Progenitor cell of endocrine pancreas (in vitro differentiated cells): Measurements from ENCODE around the gene PEX14. TPM values are rescaled to one million over a fixed set of nuclear protein-coding genes. Genes with fewer than 3 reads are reported as not detected.

Source experiments
- DNase-seq: peaks from one replicate; pipeline ENCODE4 v3.0.0; 2021; ENCODE audit warnings: low spot score; ENCODE audit not compliant: unreplicated experiment
- H3K27ac Mint-ChIP-seq: 2 replicates; pipeline ENCODE4 v1.8.0; 2021; ENCODE audit warnings: mild to moderate bottlenecking, moderate library complexity, mixed read lengths
- H3K27me3 Mint-ChIP-seq: 2 replicates; pipeline ENCODE4 v1.8.0; 2021; ENCODE audit warnings: mixed read lengths
- H3K36me3 Mint-ChIP-seq: 2 replicates; pipeline ENCODE4 v1.8.0; 2022; ENCODE audit warnings: mixed read lengths; ENCODE audit not compliant: insufficient read depth
- H3K4me1 Mint-ChIP-seq: 2 replicates; pipeline ENCODE4 v1.8.0; 2021; ENCODE audit warnings: low read depth, mixed read lengths
- H3K4me3 Mint-ChIP-seq: 2 replicates; pipeline ENCODE4 v1.8.0; 2021; ENCODE audit warnings: low read depth, mild to moderate bottlenecking, moderate library complexity, mixed read lengths
- H3K9me3 Mint-ChIP-seq: 2 replicates; pipeline ENCODE4 v1.8.0; 2021; ENCODE audit warnings: low read depth, mixed read lengths
- total RNA-seq: library from RNA; stranded (reverse); gene quantifications from 2 replicates; pipeline ENCODE4 v1.2.1, GENCODE V29; 2021
- TF ChIP-seq, protein P1 (sequence below): fragments of 200-600 bp; sonication (generic); IDR thresholded peaks from one replicate; pipeline ENCODE4 v1.5.0; 2021; ENCODE audit warnings: antibody characterized with exemption, mild to moderate bottlenecking; ENCODE audit not compliant: unreplicated experiment

PEX14 gene
- total RNA-seq, 1 donor from 2014 or later = 27.8 TPM

DNA sequence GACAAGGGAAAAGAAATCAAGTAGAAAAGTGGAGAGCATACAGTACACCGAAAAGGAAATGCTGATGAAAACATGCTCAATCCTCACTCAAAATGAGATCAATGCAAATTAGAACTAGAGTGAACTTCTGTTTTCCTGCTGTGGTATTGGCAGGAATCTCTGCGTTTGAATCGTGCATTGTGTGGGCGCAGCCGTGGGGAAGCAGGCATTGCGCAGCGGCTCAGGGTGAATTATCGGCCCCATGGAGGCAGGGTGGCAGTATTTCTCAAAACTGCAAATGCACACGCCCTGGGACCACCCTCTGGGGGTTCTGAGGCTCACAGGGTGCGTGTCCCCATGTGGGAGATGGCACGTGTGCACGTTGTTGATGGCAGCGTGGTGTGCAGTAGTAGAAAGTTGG, 140.6 kb downstream of the PEX14 start:
- Mint-ChIP-seq H3K27ac (no peak overlapping the region), H3K4me3 (no peak overlapping the region), H3K27me3 (no peaks in the 10 kb centered on the region), H3K4me1 (no peaks in the 10 kb centered on the region), H3K36me3 (peaks cover 1% of the 10 kb centered on the region), H3K9me3 (no peaks in the 10 kb centered on the region)
- TF ChIP-seq, protein P1, sequence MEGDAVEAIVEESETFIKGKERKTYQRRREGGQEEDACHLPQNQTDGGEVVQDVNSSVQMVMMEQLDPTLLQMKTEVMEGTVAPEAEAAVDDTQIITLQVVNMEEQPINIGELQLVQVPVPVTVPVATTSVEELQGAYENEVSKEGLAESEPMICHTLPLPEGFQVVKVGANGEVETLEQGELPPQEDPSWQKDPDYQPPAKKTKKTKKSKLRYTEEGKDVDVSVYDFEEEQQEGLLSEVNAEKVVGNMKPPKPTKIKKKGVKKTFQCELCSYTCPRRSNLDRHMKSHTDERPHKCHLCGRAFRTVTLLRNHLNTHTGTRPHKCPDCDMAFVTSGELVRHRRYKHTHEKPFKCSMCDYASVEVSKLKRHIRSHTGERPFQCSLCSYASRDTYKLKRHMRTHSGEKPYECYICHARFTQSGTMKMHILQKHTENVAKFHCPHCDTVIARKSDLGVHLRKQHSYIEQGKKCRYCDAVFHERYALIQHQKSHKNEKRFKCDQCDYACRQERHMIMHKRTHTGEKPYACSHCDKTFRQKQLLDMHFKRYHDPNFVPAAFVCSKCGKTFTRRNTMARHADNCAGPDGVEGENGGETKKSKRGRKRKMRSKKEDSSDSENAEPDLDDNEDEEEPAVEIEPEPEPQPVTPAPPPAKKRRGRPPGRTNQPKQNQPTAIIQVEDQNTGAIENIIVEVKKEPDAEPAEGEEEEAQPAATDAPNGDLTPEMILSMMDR = no peak
- DNase-seq = no peak

GRCh38 chr1:10615932-10616671, 141.4 kb downstream of the PEX14 start:
- H3K27me3 Mint-ChIP-seq = no peaks in the 10 kb centered on the region
- peak overlapping the region; percentile 89 for H3K27ac Mint-ChIP-seq
- TF ChIP-seq, protein P1 = no peak
- H3K9me3 Mint-ChIP-seq = no peaks in the 10 kb centered on the region
- no peaks in the 10 kb centered on the region for H3K4me1 Mint-ChIP-seq
- no peak for DNase-seq
- H3K36me3 Mint-ChIP-seq = peaks cover 1% of the 10 kb centered on the region
- no peak overlapping the region for H3K4me3 Mint-ChIP-seq

GRCh38 chr1:10616696-10617095, 141.9 kb downstream of the PEX14 start:
- no peak for DNase-seq
- TF ChIP-seq, protein P1 = no peak
- H3K9me3 Mint-ChIP-seq = no peaks in the 10 kb centered on the region
- H3K4me3 Mint-ChIP-seq = no peak overlapping the region
- H3K4me1 Mint-ChIP-seq = no peaks in the 10 kb centered on the region
- peak overlapping the region; percentile 89 for H3K27ac Mint-ChIP-seq
- H3K27me3 Mint-ChIP-seq = no peaks in the 10 kb centered on the region
- peaks cover 1% of the 10 kb centered on the region for H3K36me3 Mint-ChIP-seq

- Mint-ChIP-seq H3K9me3 (no peaks in the 10 kb centered on the region), H3K4me1 (no peaks in the 10 kb centered on the region), H3K4me3 (no peak overlapping the region), H3K27ac (peak overlapping the region; percentile 24), H3K36me3 (peaks cover 1% of the 10 kb centered on the region), H3K27me3 (no peaks in the 10 kb centered on the region)
- TF ChIP-seq, protein P1 = no peak
- DNase-seq = no peak
Measured at GRCh38 chr1:10617318-10617717, 142.6 kb downstream of the PEX14 start.

- Mint-ChIP-seq H3K4me3 (no peak overlapping the region), H3K4me1 (no peaks in the 10 kb centered on the region), H3K27me3 (no peaks in the 10 kb centered on the region), H3K9me3 (no peaks in the 10 kb centered on the region), H3K36me3 (peaks cover 1% of the 10 kb centered on the region), H3K27ac (no peak overlapping the region)
- TF ChIP-seq, protein P1 = no peak
- DNase-seq = no peak
Measured at GRCh38 chr1:10617931-10618885, 143.5 kb downstream of the PEX14 start.
